ENCODE results near the gene MACROD2.

DNA sequence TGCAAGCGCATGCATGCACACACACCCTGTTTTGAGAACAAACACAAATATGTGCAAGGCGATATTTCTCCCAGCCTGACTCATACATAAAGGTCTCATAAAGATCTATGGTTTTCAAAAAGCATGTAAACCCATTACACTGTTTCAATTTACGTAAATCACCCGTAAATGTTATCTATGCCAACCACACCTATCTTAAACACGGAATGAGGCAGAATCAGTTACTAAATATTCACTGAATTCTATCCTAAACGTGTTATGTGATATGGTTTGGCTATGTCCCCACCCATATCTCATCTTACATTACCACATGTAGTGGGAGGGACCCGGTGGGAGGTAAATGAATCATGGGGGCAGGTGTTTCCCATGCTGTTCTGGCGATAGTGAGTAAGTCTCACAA lies 1956.3 kb downstream of the MACROD2 start:
- no peak for TF ChIP-seq SMC3 (IDR thresholded peaks at IDR 0.05)
- TF ChIP-seq, protein P1, sequence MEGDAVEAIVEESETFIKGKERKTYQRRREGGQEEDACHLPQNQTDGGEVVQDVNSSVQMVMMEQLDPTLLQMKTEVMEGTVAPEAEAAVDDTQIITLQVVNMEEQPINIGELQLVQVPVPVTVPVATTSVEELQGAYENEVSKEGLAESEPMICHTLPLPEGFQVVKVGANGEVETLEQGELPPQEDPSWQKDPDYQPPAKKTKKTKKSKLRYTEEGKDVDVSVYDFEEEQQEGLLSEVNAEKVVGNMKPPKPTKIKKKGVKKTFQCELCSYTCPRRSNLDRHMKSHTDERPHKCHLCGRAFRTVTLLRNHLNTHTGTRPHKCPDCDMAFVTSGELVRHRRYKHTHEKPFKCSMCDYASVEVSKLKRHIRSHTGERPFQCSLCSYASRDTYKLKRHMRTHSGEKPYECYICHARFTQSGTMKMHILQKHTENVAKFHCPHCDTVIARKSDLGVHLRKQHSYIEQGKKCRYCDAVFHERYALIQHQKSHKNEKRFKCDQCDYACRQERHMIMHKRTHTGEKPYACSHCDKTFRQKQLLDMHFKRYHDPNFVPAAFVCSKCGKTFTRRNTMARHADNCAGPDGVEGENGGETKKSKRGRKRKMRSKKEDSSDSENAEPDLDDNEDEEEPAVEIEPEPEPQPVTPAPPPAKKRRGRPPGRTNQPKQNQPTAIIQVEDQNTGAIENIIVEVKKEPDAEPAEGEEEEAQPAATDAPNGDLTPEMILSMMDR (IDR thresholded peaks at IDR 0.05) = no peak
- no peak for TF ChIP-seq RARB (CRISPR knock-in tag; IDR thresholded peaks at IDR 0.05)
- TF ChIP-seq POLR2A (IDR thresholded peaks at IDR 0.05; ENCODE audit: low read length) = no peak
- no peak for TF ChIP-seq RFX5 (IDR thresholded peaks at IDR 0.05)
- TF ChIP-seq, protein P2, sequence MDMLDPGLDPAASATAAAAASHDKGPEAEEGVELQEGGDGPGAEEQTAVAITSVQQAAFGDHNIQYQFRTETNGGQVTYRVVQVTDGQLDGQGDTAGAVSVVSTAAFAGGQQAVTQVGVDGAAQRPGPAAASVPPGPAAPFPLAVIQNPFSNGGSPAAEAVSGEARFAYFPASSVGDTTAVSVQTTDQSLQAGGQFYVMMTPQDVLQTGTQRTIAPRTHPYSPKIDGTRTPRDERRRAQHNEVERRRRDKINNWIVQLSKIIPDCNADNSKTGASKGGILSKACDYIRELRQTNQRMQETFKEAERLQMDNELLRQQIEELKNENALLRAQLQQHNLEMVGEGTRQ (IDR thresholded peaks at IDR 0.05) = no peak
- no peak for TF ChIP-seq JUN (IDR thresholded peaks at IDR 0.05)
- TF ChIP-seq ESRRA (IDR thresholded peaks at IDR 0.05; ENCODE audit: borderline replicate concordance, low read length) = no peak
- TF ChIP-seq, protein P3, sequence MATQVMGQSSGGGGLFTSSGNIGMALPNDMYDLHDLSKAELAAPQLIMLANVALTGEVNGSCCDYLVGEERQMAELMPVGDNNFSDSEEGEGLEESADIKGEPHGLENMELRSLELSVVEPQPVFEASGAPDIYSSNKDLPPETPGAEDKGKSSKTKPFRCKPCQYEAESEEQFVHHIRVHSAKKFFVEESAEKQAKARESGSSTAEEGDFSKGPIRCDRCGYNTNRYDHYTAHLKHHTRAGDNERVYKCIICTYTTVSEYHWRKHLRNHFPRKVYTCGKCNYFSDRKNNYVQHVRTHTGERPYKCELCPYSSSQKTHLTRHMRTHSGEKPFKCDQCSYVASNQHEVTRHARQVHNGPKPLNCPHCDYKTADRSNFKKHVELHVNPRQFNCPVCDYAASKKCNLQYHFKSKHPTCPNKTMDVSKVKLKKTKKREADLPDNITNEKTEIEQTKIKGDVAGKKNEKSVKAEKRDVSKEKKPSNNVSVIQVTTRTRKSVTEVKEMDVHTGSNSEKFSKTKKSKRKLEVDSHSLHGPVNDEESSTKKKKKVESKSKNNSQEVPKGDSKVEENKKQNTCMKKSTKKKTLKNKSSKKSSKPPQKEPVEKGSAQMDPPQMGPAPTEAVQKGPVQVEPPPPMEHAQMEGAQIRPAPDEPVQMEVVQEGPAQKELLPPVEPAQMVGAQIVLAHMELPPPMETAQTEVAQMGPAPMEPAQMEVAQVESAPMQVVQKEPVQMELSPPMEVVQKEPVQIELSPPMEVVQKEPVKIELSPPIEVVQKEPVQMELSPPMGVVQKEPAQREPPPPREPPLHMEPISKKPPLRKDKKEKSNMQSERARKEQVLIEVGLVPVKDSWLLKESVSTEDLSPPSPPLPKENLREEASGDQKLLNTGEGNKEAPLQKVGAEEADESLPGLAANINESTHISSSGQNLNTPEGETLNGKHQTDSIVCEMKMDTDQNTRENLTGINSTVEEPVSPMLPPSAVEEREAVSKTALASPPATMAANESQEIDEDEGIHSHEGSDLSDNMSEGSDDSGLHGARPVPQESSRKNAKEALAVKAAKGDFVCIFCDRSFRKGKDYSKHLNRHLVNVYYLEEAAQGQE (IDR thresholded peaks at IDR 0.05) = no peak
- no peak for TF ChIP-seq POLR2AphosphoS2 (conservative IDR thresholded peaks at IDR 0.05; ENCODE audit: low read length)
- TF ChIP-seq, protein P4, sequence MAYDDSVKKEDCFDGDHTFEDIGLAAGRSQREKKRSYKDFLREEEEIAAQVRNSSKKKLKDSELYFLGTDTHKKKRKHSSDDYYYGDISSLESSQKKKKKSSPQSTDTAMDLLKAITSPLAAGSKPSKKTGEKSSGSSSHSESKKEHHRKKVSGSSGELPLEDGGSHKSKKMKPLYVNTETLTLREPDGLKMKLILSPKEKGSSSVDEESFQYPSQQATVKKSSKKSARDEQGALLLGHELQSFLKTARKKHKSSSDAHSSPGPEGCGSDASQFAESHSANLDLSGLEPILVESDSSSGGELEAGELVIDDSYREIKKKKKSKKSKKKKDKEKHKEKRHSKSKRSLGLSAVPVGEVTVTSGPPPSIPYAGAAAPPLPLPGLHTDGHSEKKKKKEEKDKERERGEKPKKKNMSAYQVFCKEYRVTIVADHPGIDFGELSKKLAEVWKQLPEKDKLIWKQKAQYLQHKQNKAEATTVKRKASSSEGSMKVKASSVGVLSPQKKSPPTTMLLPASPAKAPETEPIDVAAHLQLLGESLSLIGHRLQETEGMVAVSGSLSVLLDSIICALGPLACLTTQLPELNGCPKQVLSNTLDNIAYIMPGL (CRISPR knock-in tag; IDR thresholded peaks at IDR 0.05; ENCODE audit: borderline replicate concordance) = no peak
- TF ChIP-seq RAD21 (conservative IDR thresholded peaks at IDR 0.05 in 1 of 2, IDR thresholded peaks at IDR 0.05 in 1 of 2) = no peak
- TF ChIP-seq NPAS2 (CRISPR knock-in tag; IDR thresholded peaks at IDR 0.05; ENCODE audit: borderline replicate concordance) = no peak
- TF ChIP-seq ZFP36 (IDR thresholded peaks at IDR 0.05; ENCODE audit: borderline replicate concordance, partially characterized antibody) = no peak

Measured in A549 (cell line).